ENCODE measurements around the gene RPL22.

Gene RPL22

DNA sequence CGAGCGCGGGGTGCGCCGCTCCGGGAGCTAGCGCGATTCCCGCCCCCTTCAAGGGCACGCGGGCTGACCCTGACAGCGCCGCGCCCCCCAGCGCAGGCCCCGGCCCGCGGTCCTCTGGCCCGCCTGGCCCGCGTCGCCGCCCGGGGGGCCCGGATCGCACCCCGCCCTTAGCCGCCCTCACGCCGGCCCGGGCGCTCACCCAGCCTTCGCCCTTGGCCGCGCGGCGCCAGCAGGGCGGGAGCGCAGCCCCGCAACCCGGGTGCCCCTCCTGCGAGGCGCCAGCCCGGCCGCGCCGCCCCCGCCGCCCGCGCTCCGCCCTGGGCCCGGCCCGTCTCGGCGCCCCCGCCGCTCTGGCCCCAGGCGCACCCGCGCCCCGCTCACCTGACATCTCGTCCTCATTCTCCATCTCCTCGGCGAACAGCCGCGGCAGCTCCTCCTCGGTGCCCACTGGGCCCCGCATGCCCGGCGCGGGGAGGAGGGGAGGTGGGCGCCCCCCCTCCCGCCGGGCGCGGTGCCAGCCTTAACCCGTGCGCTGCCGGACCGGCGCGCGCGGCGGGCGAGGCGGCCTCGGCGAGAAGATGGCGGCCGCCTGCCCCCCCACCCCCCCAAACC lies 19.7 kb downstream of the RPL22 start:
- DNase-seq (ENCODE audit: low read depth) = no peak
- H3K4me3 ChIP-seq (ENCODE audit: control insufficient read depth, low read depth, low read length) = no peak overlapping the region
- TF ChIP-seq, protein P1, sequence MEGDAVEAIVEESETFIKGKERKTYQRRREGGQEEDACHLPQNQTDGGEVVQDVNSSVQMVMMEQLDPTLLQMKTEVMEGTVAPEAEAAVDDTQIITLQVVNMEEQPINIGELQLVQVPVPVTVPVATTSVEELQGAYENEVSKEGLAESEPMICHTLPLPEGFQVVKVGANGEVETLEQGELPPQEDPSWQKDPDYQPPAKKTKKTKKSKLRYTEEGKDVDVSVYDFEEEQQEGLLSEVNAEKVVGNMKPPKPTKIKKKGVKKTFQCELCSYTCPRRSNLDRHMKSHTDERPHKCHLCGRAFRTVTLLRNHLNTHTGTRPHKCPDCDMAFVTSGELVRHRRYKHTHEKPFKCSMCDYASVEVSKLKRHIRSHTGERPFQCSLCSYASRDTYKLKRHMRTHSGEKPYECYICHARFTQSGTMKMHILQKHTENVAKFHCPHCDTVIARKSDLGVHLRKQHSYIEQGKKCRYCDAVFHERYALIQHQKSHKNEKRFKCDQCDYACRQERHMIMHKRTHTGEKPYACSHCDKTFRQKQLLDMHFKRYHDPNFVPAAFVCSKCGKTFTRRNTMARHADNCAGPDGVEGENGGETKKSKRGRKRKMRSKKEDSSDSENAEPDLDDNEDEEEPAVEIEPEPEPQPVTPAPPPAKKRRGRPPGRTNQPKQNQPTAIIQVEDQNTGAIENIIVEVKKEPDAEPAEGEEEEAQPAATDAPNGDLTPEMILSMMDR (conservative IDR thresholded peaks at IDR 0.05; ENCODE audit: control insufficient read depth, insufficient read depth, low read depth, low read length) = no peak

DNA sequence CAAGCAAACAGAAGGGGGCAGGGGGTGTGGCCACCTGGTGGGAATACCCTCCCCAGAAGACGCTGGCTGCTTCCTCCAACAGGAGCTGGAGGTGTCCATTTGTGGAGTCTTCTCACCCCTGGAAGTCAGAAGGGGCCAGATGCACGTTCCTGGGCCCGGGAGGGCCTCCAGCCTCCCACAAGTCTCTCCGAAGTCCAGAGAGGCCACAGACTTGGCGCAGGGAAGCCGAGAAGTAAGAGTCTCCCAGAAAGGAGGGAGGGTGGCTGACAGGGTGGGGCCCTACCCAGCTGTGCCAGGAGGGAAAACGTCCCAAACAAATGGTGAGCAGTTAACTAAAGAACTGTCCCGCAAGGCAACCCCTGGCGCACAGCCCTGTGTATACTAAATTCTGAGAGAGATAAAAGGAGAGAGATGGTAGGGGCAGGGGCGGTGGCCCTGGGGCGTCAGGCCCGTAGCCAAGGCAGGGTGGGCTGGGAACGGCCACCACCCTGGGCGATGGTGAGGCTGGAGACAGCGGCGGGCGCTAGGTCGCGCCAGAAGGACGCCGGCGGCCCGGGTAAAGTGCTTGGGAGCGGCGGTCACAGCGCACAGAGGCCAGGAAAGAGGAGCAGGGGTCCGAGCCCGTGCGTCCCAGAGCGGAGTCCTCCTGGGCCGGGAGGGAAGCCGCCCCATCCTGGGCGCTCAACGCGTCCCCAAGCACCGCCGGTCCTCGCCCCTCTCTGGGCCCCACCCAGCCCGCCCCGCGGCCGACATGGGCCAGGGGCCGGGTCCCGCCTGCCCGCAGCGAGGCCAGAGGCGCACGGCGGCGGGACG lies 20.4 kb downstream of the RPL22 start:
- DNase-seq (ENCODE audit: low read depth) = no peak
- TF ChIP-seq, protein P1 (conservative IDR thresholded peaks at IDR 0.05; ENCODE audit: control insufficient read depth, insufficient read depth, low read depth, low read length) = no peak
- H3K4me3 ChIP-seq (ENCODE audit: control insufficient read depth, low read depth, low read length) = no peak overlapping the region

DNA sequence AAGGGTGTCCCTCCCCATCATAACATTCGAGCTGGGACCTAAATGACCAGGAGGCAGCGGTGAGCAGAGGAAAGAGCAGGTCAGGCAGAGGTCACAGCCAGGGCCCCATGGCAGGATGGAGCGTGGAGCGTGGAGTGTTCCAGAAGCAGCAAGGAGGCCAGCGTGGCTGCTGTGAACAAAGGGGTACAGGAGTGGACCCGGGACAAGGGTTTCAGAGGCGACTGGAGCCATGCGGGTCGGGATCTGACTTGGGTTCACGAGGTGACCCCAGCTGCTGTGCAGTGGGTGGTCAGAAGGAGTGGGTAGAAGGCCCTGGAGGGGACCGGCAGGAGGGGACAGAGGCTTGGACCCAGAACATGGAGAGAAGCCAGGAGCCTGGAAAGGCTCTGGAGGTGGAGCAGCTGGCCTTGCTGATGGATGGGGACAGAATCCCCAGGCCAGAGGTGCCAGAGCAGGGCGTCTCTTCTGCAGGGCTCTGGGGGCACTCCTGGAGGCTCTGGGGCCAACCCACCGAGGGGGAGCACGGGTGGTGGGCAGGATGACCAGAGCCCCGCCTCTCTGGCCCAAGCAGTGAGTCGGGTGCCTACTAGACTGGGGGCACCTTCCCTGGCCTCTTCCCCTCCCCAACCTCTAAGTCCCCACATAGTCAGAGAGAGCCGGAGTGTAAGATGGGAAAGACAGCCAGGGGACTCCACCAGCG lies 21.6 kb downstream of the RPL22 start:
- no peak overlapping the region for H3K4me3 ChIP-seq (ENCODE audit: control insufficient read depth, low read depth, low read length)
- TF ChIP-seq, protein P1 (conservative IDR thresholded peaks at IDR 0.05; ENCODE audit: control insufficient read depth, insufficient read depth, low read depth, low read length) = no peak
- no peak for DNase-seq (ENCODE audit: low read depth)

DNA sequence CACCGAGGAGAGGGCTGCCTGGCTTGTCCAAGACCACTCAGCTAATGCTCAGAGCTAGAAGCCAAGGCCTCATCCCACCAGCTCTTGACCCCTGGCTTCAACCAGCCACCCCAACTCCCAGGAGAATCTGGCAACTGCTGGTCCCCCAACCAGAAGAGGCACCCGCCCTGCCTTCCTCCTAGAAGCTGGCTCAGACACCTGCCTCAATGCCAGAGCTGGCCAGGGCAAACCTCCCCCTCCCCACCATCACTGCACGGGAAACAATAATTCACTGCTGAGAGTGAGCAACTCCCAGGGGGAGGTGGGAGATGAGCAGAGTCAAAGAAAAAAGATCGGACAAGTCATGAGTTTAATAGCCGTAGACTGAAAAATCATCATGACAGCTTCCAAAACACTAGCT lies 22.6 kb downstream of the RPL22 start:
- TF ChIP-seq, protein P1 (conservative IDR thresholded peaks at IDR 0.05; ENCODE audit: control insufficient read depth, insufficient read depth, low read depth, low read length) = no peak
- no peak for DNase-seq (ENCODE audit: low read depth)
- H3K4me3 ChIP-seq (ENCODE audit: control insufficient read depth, low read depth, low read length) = no peak overlapping the region

DNA sequence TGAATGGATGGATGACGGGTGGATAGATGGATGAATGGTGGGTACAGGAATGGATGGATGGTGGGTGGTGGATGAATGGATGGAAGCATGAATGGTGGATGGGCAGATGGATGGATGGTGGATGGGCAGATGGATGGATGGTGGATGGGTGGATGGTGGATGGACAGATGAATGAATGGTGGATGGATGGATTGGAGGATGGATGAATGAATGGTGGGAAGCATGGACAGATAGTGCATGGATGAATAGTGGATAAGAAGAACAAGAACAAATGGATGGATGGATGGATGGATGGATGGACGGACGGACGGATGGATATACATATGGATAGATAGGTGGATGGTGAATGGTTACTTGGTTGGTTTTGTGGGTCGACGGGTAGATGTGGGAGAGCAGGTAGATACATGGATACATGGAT lies 24.0 kb downstream of the RPL22 start:
- TF ChIP-seq, protein P1 (conservative IDR thresholded peaks at IDR 0.05; ENCODE audit: control insufficient read depth, insufficient read depth, low read depth, low read length) = no peak
- DNase-seq (ENCODE audit: low read depth) = no peak
- no peak overlapping the region for H3K4me3 ChIP-seq (ENCODE audit: control insufficient read depth, low read depth, low read length)

DNA sequence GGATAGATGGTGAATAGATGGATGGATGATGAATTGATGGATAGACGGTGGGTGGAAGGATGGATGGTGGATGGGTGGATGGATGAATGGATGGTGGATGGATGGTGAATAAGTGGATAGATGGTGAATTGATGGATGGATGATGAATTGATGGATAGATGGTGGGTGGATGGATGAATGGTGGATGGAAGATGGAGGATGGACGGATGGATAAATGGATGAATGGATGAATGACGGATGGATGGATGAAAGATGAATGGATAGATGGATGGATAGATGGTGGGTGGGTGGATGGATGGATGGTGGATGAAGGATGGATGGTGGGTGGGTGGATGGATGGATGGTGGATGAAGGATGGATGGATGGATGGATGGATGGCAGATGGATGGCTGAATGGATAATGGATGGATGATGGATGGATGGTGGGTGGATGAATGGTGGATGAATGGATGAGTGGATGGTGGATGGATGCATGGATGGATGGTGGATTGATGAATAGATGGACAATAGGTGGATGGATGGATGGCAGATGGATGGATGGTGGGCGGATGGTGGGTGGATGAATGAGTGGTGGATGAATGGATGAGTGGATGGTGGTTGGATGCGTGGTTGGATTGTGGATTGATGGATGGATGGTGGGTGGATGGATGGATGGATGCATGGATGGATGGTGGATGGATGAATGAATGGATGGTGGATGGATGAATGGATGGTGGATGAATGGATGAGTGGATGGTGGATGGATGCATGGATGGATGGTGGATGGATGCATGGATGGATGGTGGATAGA lies 24.6 kb downstream of the RPL22 start:
- DNase-seq (ENCODE audit: low read depth) = no peak
- no peak overlapping the region for H3K4me3 ChIP-seq (ENCODE audit: control insufficient read depth, low read depth, low read length)
- TF ChIP-seq, protein P1 (conservative IDR thresholded peaks at IDR 0.05; ENCODE audit: control insufficient read depth, insufficient read depth, low read depth, low read length) = no peak
